Activated CD4-positive, alpha-beta T cell treated with anti-CD3 and anti-CD28 coated beads, Interleukin-2, amount 10 ng/mL, durations not matched to agents 7 days and 5 days (primary cell): Measurements from ENCODE around the gene ZER1. TPM values are rescaled to one million over a fixed set of nuclear protein-coding genes. Genes with fewer than 3 reads are reported as not detected.
A peak's percentile ranks its signal among the peaks of the same experiment; 100 is the strongest.

Source experiments
- CTCF ChIA-PET: fragments of 350-600 bp; sonication (Branson Sonifier 250); formaldehyde crosslinking; loops from one replicate; lab custom pipeline; 2021; ENCODE audit warnings: antibody characterized with exemption; lab: Charles Lee
- POLR2A ChIA-PET: fragments of 350-600 bp; sonication (Branson Sonifier 250); formaldehyde crosslinking; loops from one replicate; lab custom pipeline; 2021; ENCODE audit warnings: antibody characterized with exemption; lab: Charles Lee
- DNase-seq: peaks from one replicate; pipeline ENCODE4 v3.0.0-alpha.2; 2020
- H3K27ac Mint-ChIP-seq: one replicate; pipeline ENCODE4 v1.8.0; 2021; ENCODE audit warnings: mild to moderate bottlenecking, moderate library complexity, mixed read lengths
- H3K27me3 Mint-ChIP-seq: one replicate; pipeline ENCODE4 v1.8.0; 2021; ENCODE audit warnings: mixed read lengths
- H3K36me3 Mint-ChIP-seq: one replicate; pipeline ENCODE4 v1.8.0; 2021; ENCODE audit warnings: low read depth, mixed read lengths
- H3K4me1 Mint-ChIP-seq: one replicate; pipeline ENCODE4 v1.8.0; 2021; ENCODE audit warnings: mixed read lengths
- H3K4me3 Mint-ChIP-seq: one replicate; pipeline ENCODE4 v1.8.0; 2021; ENCODE audit warnings: mild to moderate bottlenecking, moderate library complexity, mixed read lengths
- H3K9me3 Mint-ChIP-seq: one replicate; pipeline ENCODE4 v1.8.0; 2021; ENCODE audit warnings: mixed read lengths
- total RNA-seq, 2 experiments: library from RNA; stranded (reverse); gene quantifications; one replicate each; pipeline ENCODE4 v1.2.3, GENCODE V29; 2021

ZER1 gene
- 10 to 100 TPM; 21.3 TPM for total RNA-seq

GRCh38 chr9:128771745-128772519, at the start of gene ZER1:
Gene ZER1 (minus strand): TSS chr9:128771927. CDS start chr9:128755565, 16,362 bp downstream.
- H3K27me3 Mint-ChIP-seq = no peaks in the 10 kb centered on the region

DNA sequence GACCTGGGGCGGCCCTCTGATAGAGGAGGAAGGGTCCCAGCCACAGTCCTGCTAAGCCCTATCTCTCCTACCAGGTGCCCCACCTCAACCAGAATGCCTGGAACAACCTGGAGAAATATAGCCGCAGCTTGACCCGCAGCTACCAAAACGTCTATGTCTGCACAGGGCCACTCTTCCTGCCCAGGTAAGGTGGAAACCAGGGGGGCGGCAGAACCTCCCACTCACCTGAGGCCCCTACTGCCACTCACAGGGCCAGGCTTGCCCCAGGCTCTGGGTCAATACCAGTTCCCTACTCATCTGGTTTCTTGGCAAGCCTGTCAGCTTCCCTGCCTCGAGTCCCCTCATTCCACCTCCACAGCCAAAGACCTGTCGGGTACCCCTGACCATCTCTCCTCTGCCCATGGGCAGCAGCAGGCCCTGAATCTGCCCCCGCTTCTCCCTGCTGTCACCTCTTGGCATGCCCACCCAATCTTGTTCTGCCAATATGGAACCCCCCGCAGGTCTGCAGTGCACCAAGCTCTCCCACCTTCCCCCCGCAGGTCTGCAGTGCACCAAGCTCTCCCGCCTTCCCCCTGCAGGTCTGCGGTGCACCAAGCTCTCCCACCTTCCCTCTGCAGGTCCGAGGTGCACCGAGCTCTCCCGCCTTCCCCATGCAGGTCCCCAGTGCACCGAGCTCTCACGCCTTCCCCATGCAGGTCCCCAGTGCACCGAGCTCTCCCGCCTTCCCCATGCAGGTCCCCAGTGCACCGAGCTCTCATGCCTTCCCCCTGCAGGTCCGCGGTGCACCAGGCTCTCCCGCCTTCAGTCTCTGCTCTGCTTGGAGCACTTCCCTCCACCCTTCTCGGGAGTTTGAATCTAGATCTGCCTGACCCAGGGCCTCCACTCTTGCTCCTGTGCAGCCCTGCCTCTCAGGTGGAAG, 49.2 kb upstream of the ZER1 start:
- H3K27ac Mint-ChIP-seq = no peak overlapping the region
- POLR2A ChIA-PET = no interaction called here
- peaks cover 24% of the 10 kb centered on the region for H3K4me1 Mint-ChIP-seq
- no peaks in the 10 kb centered on the region for H3K9me3 Mint-ChIP-seq
- H3K4me3 Mint-ChIP-seq = peak overlapping the region; percentile 45
- CTCF ChIA-PET = interaction anchor here (0.6 to 0.7 kb wide), 3 partner anchors 9 to 132 kb away, joined by 3 to 4 read pairs (median 4); partner anchors contain the start of genes SET and SPOUT1
- H3K36me3 Mint-ChIP-seq = peaks cover 20% of the 10 kb centered on the region
- DNase-seq = no peak
- no peaks in the 10 kb centered on the region for H3K27me3 Mint-ChIP-seq

More at GRCh38 chr9:128771745-128772519, at the start of gene ZER1:
- ChIA-PET POLR2A (no interaction called here), CTCF (interaction anchor here (1.0 to 2.6 kb wide), 3 partner anchors 11 to 118 kb away, joined by 4 to 6 read pairs (median 5); partner anchors contain the start of gene ENDOG)
- Mint-ChIP-seq H3K4me1 (peaks cover 21% of the 10 kb centered on the region), H3K4me3 (peak within 1 kb of the TSS; percentile 88), H3K27ac (peak within 1 kb of the TSS; percentile 99), H3K36me3 (peaks cover 5% of the 10 kb centered on the region), H3K9me3 (no peaks in the 10 kb centered on the region)
- DNase-seq = peak; percentile 94

GRCh38 chr9:128819716-128820664, 48.3 kb upstream of the ZER1 start:
- no peak overlapping the region for H3K27ac Mint-ChIP-seq
- no peak for DNase-seq
- H3K4me1 Mint-ChIP-seq = peaks cover 24% of the 10 kb centered on the region
- peak overlapping the region; percentile 41 for H3K4me3 Mint-ChIP-seq
- H3K36me3 Mint-ChIP-seq = peaks cover 13% of the 10 kb centered on the region
- no peaks in the 10 kb centered on the region for H3K9me3 Mint-ChIP-seq
- POLR2A ChIA-PET = interaction anchor here (0.6 to 3.1 kb wide), 2 partner anchors 10 to 25 kb away, joined by 5 to 12 read pairs; partner anchors contain the start of gene SPOUT1
- no peaks in the 10 kb centered on the region for H3K27me3 Mint-ChIP-seq
- CTCF ChIA-PET = interaction anchor here (2.0 to 3.9 kb wide), 7 partner anchors 10 to 59 kb away, joined by 7 to 29 read pairs (median 13); partner anchors contain the start of genes SPOUT1 and TBC1D13

GRCh38 chr9:128818839-128819715, 47.4 kb upstream of the ZER1 start:
- no peaks in the 10 kb centered on the region for H3K27me3 Mint-ChIP-seq
- peaks cover 8% of the 10 kb centered on the region for H3K36me3 Mint-ChIP-seq
- H3K4me3 Mint-ChIP-seq = peak overlapping the region; percentile 73
- CTCF ChIA-PET = interaction anchor here (0.5 to 3.9 kb wide), 43 partner anchors 8 to 908 kb away, joined by 3 to 29 read pairs (median 4); partner anchors contain the start of genes DOLK, NUP188, SET and SPOUT1
- H3K9me3 Mint-ChIP-seq = no peaks in the 10 kb centered on the region
- POLR2A ChIA-PET = interaction anchor here (0.6 to 3.1 kb wide), 2 partner anchors 11 to 24 kb away, joined by 5 to 12 read pairs; partner anchors contain the start of gene SPOUT1
- H3K4me1 Mint-ChIP-seq = peaks cover 24% of the 10 kb centered on the region
- peak overlapping the region; percentile 13 for H3K27ac Mint-ChIP-seq
- DNase-seq = peak; percentile 32

DNA sequence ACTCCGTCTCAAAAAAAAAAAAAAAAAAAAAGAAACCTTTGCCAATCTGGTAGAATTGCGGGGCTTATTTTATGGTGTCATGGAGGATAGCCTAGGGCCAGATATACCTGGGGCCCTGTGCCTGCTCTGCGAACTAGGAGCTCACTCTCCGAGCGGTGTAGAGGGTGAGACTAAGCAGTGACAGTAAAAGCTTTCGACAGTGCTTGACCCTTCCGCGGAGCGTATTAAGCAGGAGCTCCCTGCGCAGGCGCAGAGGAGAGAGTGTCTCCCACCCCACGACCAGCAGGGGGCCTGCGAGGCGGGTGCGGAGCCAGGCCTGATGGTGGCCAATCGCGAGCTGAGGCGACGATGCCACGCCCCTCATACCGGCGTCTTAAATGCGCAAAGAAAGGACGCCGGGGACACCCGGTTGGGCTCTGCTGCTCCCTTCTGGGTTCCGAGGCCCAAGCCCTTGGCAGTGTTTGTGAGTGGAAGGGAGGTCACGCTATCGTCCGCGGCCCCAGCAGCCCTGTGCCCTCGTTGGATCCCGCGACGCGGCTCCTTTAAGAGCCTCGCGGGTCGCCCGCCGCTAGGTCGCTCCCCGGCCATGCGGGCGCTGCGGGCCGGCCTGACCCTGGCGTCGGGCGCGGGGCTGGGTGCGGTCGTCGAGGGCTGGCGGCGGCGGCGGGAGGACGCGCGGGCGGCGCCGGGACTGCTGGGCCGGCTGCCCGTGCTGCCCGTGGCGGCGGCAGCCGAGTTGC, 46.5 kb upstream of the ZER1 start, which contains the start of gene ENDOG:
Gene ENDOG, plus strand, starts transcription at position 402 of the 740 bp plus-strand sequence. Its CDS starts 185 bp downstream, at position 587.
- ChIA-PET CTCF (interaction anchor here (0.5 to 3.9 kb wide), 55 partner anchors 9 to 908 kb away, joined by 3 to 29 read pairs (median 4); partner anchors contain the start of genes DOLK, NUP188, SET and SPOUT1), POLR2A (interaction anchor here (0.6 to 3.1 kb wide), 2 partner anchors 8 to 11 kb away, joined by 4 to 12 read pairs; partner anchors contain the start of gene SPOUT1)
- Mint-ChIP-seq H3K27me3 (no peaks in the 10 kb centered on the region), H3K36me3 (peaks cover 8% of the 10 kb centered on the region), H3K4me1 (peaks cover 24% of the 10 kb centered on the region), H3K27ac (peak within 1 kb of the TSS; percentile 89), H3K4me3 (peak within 1 kb of the TSS; percentile 84), H3K9me3 (no peaks in the 10 kb centered on the region)
- DNase-seq = peak; percentile 97

GRCh38 chr9:128810873-128811272, 39.1 kb upstream of the ZER1 start:
- H3K27ac Mint-ChIP-seq = no peak overlapping the region
- DNase-seq = no peak
- no peaks in the 10 kb centered on the region for H3K4me1 Mint-ChIP-seq
- H3K36me3 Mint-ChIP-seq = peaks cover 3% of the 10 kb centered on the region
- no peaks in the 10 kb centered on the region for H3K9me3 Mint-ChIP-seq
- H3K27me3 Mint-ChIP-seq = no peaks in the 10 kb centered on the region
- CTCF ChIA-PET = interaction anchor here (0.6 to 1.3 kb wide), 2 partner anchors 17 to 251 kb away, joined by 3 to 6 read pairs; no protein-coding TSS in a partner anchor
- H3K4me3 Mint-ChIP-seq = no peak overlapping the region
- POLR2A ChIA-PET = no interaction called here

- POLR2A ChIA-PET = interaction anchor here (0.7 kb wide), 1 partner anchor 9 kb away, joined by 4 read pairs; the partner anchor contains the start of gene ENDOG
- CTCF ChIA-PET = interaction anchor here (1.3 to 2.4 kb wide), 2 partner anchors 9 to 18 kb away, joined by 6 to 23 read pairs; partner anchors contain the start of gene ENDOG
Measured at GRCh38 chr9:128809831-128810230, 38.1 kb upstream of the ZER1 start.

DNA sequence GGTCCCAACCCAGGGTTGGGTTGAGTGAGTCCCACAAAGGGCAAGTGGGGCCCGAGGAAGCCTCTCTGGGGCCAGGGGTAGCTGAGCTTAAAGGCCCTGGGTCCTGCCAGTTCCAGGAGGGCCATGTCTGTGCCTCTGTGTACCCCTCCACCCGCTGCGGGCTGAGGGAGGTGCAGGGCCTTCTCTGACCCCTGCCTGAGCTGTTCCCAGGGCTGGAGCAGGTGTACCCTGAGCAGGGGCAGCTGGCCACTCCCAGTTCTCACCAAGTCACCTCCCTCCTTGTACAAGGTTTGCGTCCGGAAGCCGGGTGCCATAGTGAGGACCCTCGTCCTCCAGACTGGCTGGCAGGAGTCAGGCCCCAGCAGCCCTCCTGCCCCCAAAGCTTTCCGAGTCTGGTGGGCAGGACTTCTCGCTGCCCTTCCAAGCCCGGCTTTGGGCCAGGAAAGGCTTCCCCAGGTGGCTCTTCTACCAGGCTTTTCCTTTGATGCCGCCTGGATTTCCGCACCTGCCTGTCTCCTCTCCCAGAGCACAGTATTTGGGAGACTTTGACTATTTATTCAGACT, 37.4 kb upstream of the ZER1 start:
- POLR2A ChIA-PET = no interaction called here
- H3K9me3 Mint-ChIP-seq = no peaks in the 10 kb centered on the region
- H3K4me1 Mint-ChIP-seq = no peaks in the 10 kb centered on the region
- H3K27ac Mint-ChIP-seq = no peak overlapping the region
- DNase-seq = no peak
- H3K4me3 Mint-ChIP-seq = no peak overlapping the region
- CTCF ChIA-PET = interaction anchor here (0.7 to 2.4 kb wide), 3 partner anchors 10 to 125 kb away, joined by 3 to 23 read pairs (median 3); partner anchors contain the start of gene ENDOG
- no peaks in the 10 kb centered on the region for H3K27me3 Mint-ChIP-seq
- peaks cover 3% of the 10 kb centered on the region for H3K36me3 Mint-ChIP-seq

More at GRCh38 chr9:128809831-128810230, 38.1 kb upstream of the ZER1 start:
- H3K4me1 Mint-ChIP-seq = no peaks in the 10 kb centered on the region
- H3K9me3 Mint-ChIP-seq = no peaks in the 10 kb centered on the region
- no peak overlapping the region for H3K4me3 Mint-ChIP-seq
- DNase-seq = no peak
- no peak overlapping the region for H3K27ac Mint-ChIP-seq
- H3K36me3 Mint-ChIP-seq = peaks cover 3% of the 10 kb centered on the region
- H3K27me3 Mint-ChIP-seq = no peaks in the 10 kb centered on the region

- Mint-ChIP-seq H3K4me1 (no peaks in the 10 kb centered on the region), H3K27me3 (no peaks in the 10 kb centered on the region), H3K27ac (peak overlapping the region; percentile 62), H3K36me3 (peaks cover 5% of the 10 kb centered on the region), H3K4me3 (no peak overlapping the region), H3K9me3 (no peaks in the 10 kb centered on the region)
- no peak for DNase-seq
- ChIA-PET CTCF (interaction anchor here (0.7 to 2.4 kb wide), 3 partner anchors 10 to 124 kb away, joined by 3 to 23 read pairs (median 3); partner anchors contain the start of gene ENDOG), POLR2A (no interaction called here)
Measured at GRCh38 chr9:128808543-128808942, 36.8 kb upstream of the ZER1 start.
